Chondrocyte (in vitro differentiated cells): ENCODE data around the gene RASSF1. TPM values are rescaled to one million over a fixed set of nuclear protein-coding genes. Genes with fewer than 3 reads are reported as not detected.

Experiments used
- DNase-seq: peaks from one replicate; pipeline ENCODE4 v3.0.0; 2021; ENCODE audit warnings: mixed read lengths, low spot score
- H3K27ac Mint-ChIP-seq: one replicate; pipeline ENCODE4 v1.8.0; 2021; ENCODE audit warnings: mild to moderate bottlenecking, moderate library complexity, mixed read lengths; ENCODE audit not compliant: unreplicated experiment
- H3K27me3 Mint-ChIP-seq: 2 replicates; pipeline ENCODE4 v1.8.0; 2021; ENCODE audit warnings: low read depth, mixed read lengths
- H3K36me3 Mint-ChIP-seq: 2 replicates; pipeline ENCODE4 v1.8.0; 2021; ENCODE audit warnings: low read depth, mixed read lengths
- H3K4me1 Mint-ChIP-seq: 2 replicates; pipeline ENCODE4 v1.8.0; 2021; ENCODE audit warnings: low read depth, mild to moderate bottlenecking, mixed read lengths
- H3K4me3 Mint-ChIP-seq: one replicate; pipeline ENCODE4 v1.8.0; 2021; ENCODE audit warnings: mild to moderate bottlenecking, moderate library complexity, mixed read lengths; ENCODE audit not compliant: unreplicated experiment
- H3K9me3 Mint-ChIP-seq: 2 replicates; pipeline ENCODE4 v1.8.0; 2021; ENCODE audit warnings: low read depth, mixed read lengths
- CTCF ChIP-seq: fragments of 200-600 bp; sonication (generic); IDR thresholded peaks from 2 replicates; pipeline ENCODE4 v1.5.0; 2021; ENCODE audit warnings: antibody characterized with exemption, mild to moderate bottlenecking, moderate library complexity
- total RNA-seq: library from RNA; stranded (reverse); gene quantifications from 3 replicates; pipeline ENCODE4 v1.2.1, GENCODE V29; 2021

The RASSF1 gene
- total RNA-seq, 1 donor from 2014 or later: 21.8 TPM

- H3K27me3 Mint-ChIP-seq: no peaks in the 10 kb centered on the region
- H3K4me3 Mint-ChIP-seq: peak overlapping the region; percentile 80
- H3K9me3 Mint-ChIP-seq: no peaks in the 10 kb centered on the region
- DNase-seq: no peak
- no peaks in the 10 kb centered on the region for H3K36me3 Mint-ChIP-seq
- no peak for TF ChIP-seq CTCF
- H3K27ac Mint-ChIP-seq: peak overlapping the region; percentile 45
- peaks cover 7% of the 10 kb centered on the region for H3K4me1 Mint-ChIP-seq
Measured at GRCh38 chr3:50365080-50365841, 24.6 kb upstream of the RASSF1 start.

- peak overlapping the region; percentile 80 for H3K4me3 Mint-ChIP-seq
- peaks cover 13% of the 10 kb centered on the region for H3K4me1 Mint-ChIP-seq
- no peak for DNase-seq
- H3K36me3 Mint-ChIP-seq: no peaks in the 10 kb centered on the region
- H3K27ac Mint-ChIP-seq: peak overlapping the region; percentile 49
- TF ChIP-seq CTCF: no peak
- H3K9me3 Mint-ChIP-seq: no peaks in the 10 kb centered on the region
- no peaks in the 10 kb centered on the region for H3K27me3 Mint-ChIP-seq
Measured at GRCh38 chr3:50364573-50365079, 24.0 kb upstream of the RASSF1 start.

- Mint-ChIP-seq H3K27me3 (no peaks in the 10 kb centered on the region), H3K36me3 (peaks cover 4% of the 10 kb centered on the region), H3K9me3 (no peaks in the 10 kb centered on the region), H3K4me1 (peaks cover 46% of the 10 kb centered on the region), H3K27ac (no peak overlapping the region), H3K4me3 (peak overlapping the region; percentile 93)
- no peak for DNase-seq
- no peak for TF ChIP-seq CTCF
Measured at GRCh38 chr3:50359760-50360110, 19.1 kb upstream of the RASSF1 start.

GRCh38 chr3:50358911-50359759 is 18.5 kb upstream of the RASSF1 start, which contains the start of gene TMEM115:
TMEM115 (minus strand) TSS chr3:50359521; CDS start chr3:50359063, 458 bp downstream.
- Mint-ChIP-seq H3K4me3 (peak within 1 kb of the TSS; percentile 93), H3K4me1 (peaks cover 40% of the 10 kb centered on the region), H3K9me3 (no peaks in the 10 kb centered on the region), H3K36me3 (peaks cover 8% of the 10 kb centered on the region), H3K27ac (peak within 1 kb of the TSS; percentile 96), H3K27me3 (no peaks in the 10 kb centered on the region)
- no peak for TF ChIP-seq CTCF
- DNase-seq: no peak

- peak overlapping the region; percentile 91 for H3K27ac Mint-ChIP-seq
Measured at GRCh38 chr3:50358355-50358910, 17.8 kb upstream of the RASSF1 start.

More at GRCh38 chr3:50358355-50358910, 17.8 kb upstream of the RASSF1 start:
- H3K27me3 Mint-ChIP-seq: no peaks in the 10 kb centered on the region
- H3K9me3 Mint-ChIP-seq: no peaks in the 10 kb centered on the region
- peak overlapping the region; percentile 93 for H3K4me3 Mint-ChIP-seq
- H3K36me3 Mint-ChIP-seq: peaks cover 8% of the 10 kb centered on the region
- no peak for DNase-seq
- H3K4me1 Mint-ChIP-seq: peaks cover 39% of the 10 kb centered on the region
- TF ChIP-seq CTCF: no peak
